H1 (cell line): ENCODE results near the gene TTC29. TPM values are rescaled to one million over a fixed set of nuclear protein-coding genes. Genes with fewer than 3 reads are reported as not detected.

ENCODE experiments used
- CTCF ChIA-PET: fragments of 300-600 bp; sonication (Branson Sonifier 250); formaldehyde crosslinking; loops from one replicate; lab custom pipeline; 2021; ENCODE audit not compliant: partially characterized antibody; lab: Charles Lee
- POLR2A ChIA-PET: fragments of 300-600 bp; sonication (Branson Sonifier 250); formaldehyde crosslinking; loops from one replicate; lab custom pipeline; 2021; ENCODE audit warnings: inconsistent platforms; ENCODE audit not compliant: partially characterized antibody; lab: Charles Lee
- DNase-seq, 2 experiments: peaks; one replicate each; pipeline versions ENCODE4 v3.0.0 to v3.0.0-alpha.2; 2010 to 2022; ENCODE audit warnings: low spot score in 2 of 2, low read depth in 1 of 2, mixed read lengths in 1 of 2
- FAIRE-seq: peaks from 2 replicates; lab custom pipeline; 2011; peaks lifted over from hg19 to GRCh38; lab: Jason Lieb, UNC
- H2AFZ ChIP-seq: 2 replicates; pipeline ENCODE4 v1.8.1; 2012; ENCODE audit warnings: low read length, inconsistent platforms
- H2AK5ac ChIP-seq: 2 replicates; pipeline ENCODE4 v1.6.1; 2013; ENCODE audit warnings: low read depth, low read length
- H2BK120ac ChIP-seq: replicated peaks from 2 replicates; pipeline ENCODE3; 2013; ENCODE audit warnings: low read depth, low read length, inconsistent platforms
- H2BK12ac ChIP-seq: 2 replicates; pipeline ENCODE4 v1.6.1; 2013; ENCODE audit warnings: low read depth, low read length
- H2BK15ac ChIP-seq: 2 replicates; pipeline ENCODE4 v1.6.1; 2013; ENCODE audit warnings: low read length
- H2BK20ac ChIP-seq: 2 replicates; pipeline ENCODE4 v1.6.1; 2013; ENCODE audit warnings: low read length
- H2BK5ac ChIP-seq: 2 replicates; pipeline ENCODE4 v1.6.1; 2013; ENCODE audit warnings: low read depth, low read length
- H3K14ac ChIP-seq: 2 replicates; pipeline ENCODE4 v1.6.1; 2013; ENCODE audit warnings: inconsistent platforms; ENCODE audit not compliant: insufficient read length
- H3K18ac ChIP-seq: 2 replicates; pipeline ENCODE4 v1.6.1; 2013; ENCODE audit warnings: low read length; ENCODE audit errors: extremely low read depth
- H3K23ac ChIP-seq: 2 replicates; pipeline ENCODE4 v1.6.1; 2013; ENCODE audit warnings: inconsistent platforms; ENCODE audit not compliant: insufficient read length
- H3K23me2 ChIP-seq: 2 replicates; pipeline ENCODE4 v1.6.1; 2013; ENCODE audit warnings: low read depth, low read length
- H3K27ac ChIP-seq: 2 replicates; pipeline ENCODE4 v1.6.1; 2011; ENCODE audit warnings: low read depth, low read length, inconsistent platforms
- H3K27me3 ChIP-seq, 4 experiments: replicated peaks in 1 of 4; 1 replicate in 1 of 4; 2 replicates in 3 of 4; pipeline versions ENCODE4 v1.6.1 to v1.8.1; 2011 to 2013; ENCODE audit warnings: low read length in 3 of 4, mild to moderate bottlenecking in 3 of 4, inconsistent platforms in 2 of 4, mixed read lengths in 2 of 4, moderate library complexity in 1 of 4; ENCODE audit not compliant: control insufficient read depth in 3 of 4, insufficient read depth in 3 of 4; ENCODE audit errors: extremely low read depth in 1 of 4
- H3K36me3 ChIP-seq, 4 experiments: 2 replicates each; pipeline versions ENCODE4 v1.6.1 to v1.8.1; 2011 to 2013; ENCODE audit warnings: mild to moderate bottlenecking in 4 of 4, low read length in 3 of 4, moderate library complexity in 2 of 4, control low read depth in 1 of 4, inconsistent platforms in 1 of 4; ENCODE audit not compliant: insufficient read depth in 4 of 4, control insufficient read depth in 2 of 4
- H3K4ac ChIP-seq: replicated peaks from 2 replicates; pipeline ENCODE3; 2013; ENCODE audit warnings: low read length, low read depth, mixed read lengths, inconsistent platforms; ENCODE audit not compliant: insufficient read length
- H3K4me1 ChIP-seq, 4 experiments: replicated peaks in 1 of 4; 1 replicate in 1 of 4; 2 replicates in 3 of 4; pipeline versions ENCODE4 v1.6.1 to v1.8.1; 2011 to 2013; ENCODE audit warnings: low read length in 3 of 4, inconsistent platforms in 2 of 4, mixed read lengths in 1 of 4; ENCODE audit not compliant: insufficient read depth in 4 of 4, control insufficient read depth in 3 of 4
- H3K4me2 ChIP-seq, 2 experiments: 2 replicates each; pipeline versions ENCODE4 v1.6.1 to v1.8.1; 2011 to 2013; ENCODE audit warnings: low read depth in 2 of 2, low read length in 2 of 2, control low read depth in 1 of 2, inconsistent platforms in 1 of 2, mild to moderate bottlenecking in 1 of 2; ENCODE audit not compliant: insufficient read depth in 1 of 2
- H3K4me3 ChIP-seq, 4 experiments: fragments of 200-600, 300-600 bp in 1 of 4; sonication (generic), shearing (Covaris generic), sonication (Bioruptor Twin) in 1 of 4; 2 replicates each; pipeline versions ENCODE4 v1.5.1 to v1.8.1; 2011 to 2016; ENCODE audit warnings: low read length in 4 of 4, low read depth in 3 of 4, control low read depth in 2 of 4, inconsistent platforms in 2 of 4, mild to moderate bottlenecking in 2 of 4, mixed read lengths in 1 of 4, moderate library complexity in 1 of 4; ENCODE audit not compliant: insufficient read depth in 2 of 4; ENCODE audit errors: extremely low read depth in 1 of 4
- H3K56ac ChIP-seq: replicated peaks from 2 replicates; pipeline ENCODE3; 2013; ENCODE audit warnings: low read depth, mild to moderate bottlenecking, mixed read lengths, low read length, inconsistent platforms; ENCODE audit not compliant: insufficient read length
- H3K79me1 ChIP-seq: 2 replicates; pipeline ENCODE4 v1.6.1; 2013; ENCODE audit warnings: low read depth, low read length, control low read depth
- H3K79me2 ChIP-seq, 2 experiments: 2 replicates each; pipeline versions ENCODE4 v1.6.1 to v1.8.1; 2012 to 2013; ENCODE audit warnings: low read length in 2 of 2, mild to moderate bottlenecking in 2 of 2, inconsistent platforms in 1 of 2; ENCODE audit not compliant: insufficient read depth in 2 of 2, control insufficient read depth in 1 of 2
- H3K9ac ChIP-seq, 4 experiments: replicated peaks in 1 of 4; 1 replicate in 1 of 4; 2 replicates in 3 of 4; pipeline versions ENCODE4 v1.6.1 to v1.8.1; 2011 to 2013; ENCODE audit warnings: low read depth in 3 of 4, low read length in 3 of 4, control low read depth in 2 of 4, mild to moderate bottlenecking in 2 of 4, moderate library complexity in 2 of 4, inconsistent platforms in 1 of 4; ENCODE audit errors: extremely low read depth in 1 of 4
- H3K9me3 ChIP-seq, 2 experiments: 2 replicates each; pipeline versions ENCODE4 v1.6.1 to v1.8.1; 2012 to 2013; ENCODE audit warnings: mild to moderate bottlenecking in 2 of 2, moderate library complexity in 2 of 2, control low read depth in 1 of 2, inconsistent platforms in 1 of 2, low read depth in 1 of 2, low read length in 1 of 2, mixed read lengths in 1 of 2; ENCODE audit not compliant: insufficient read depth in 2 of 2
- H4K20me1 ChIP-seq, 2 experiments: replicated peaks in 1 of 2; 2 replicates each; pipeline versions ENCODE3 to v1.8.1; 2011 to 2013; ENCODE audit warnings: inconsistent platforms in 2 of 2, low read length in 2 of 2, mild to moderate bottlenecking in 1 of 2; ENCODE audit not compliant: insufficient read depth in 2 of 2, control insufficient read depth in 1 of 2
- H4K5ac ChIP-seq: 2 replicates; pipeline ENCODE4 v1.6.1; 2013; ENCODE audit warnings: low read length, low read depth, mixed read lengths, inconsistent platforms; ENCODE audit not compliant: insufficient read length
- H4K8ac ChIP-seq: 2 replicates; pipeline ENCODE4 v1.8.0; 2013; ENCODE audit warnings: mild to moderate bottlenecking, moderate library complexity, low read length, inconsistent platforms; ENCODE audit not compliant: insufficient read depth; ENCODE audit errors: extremely low read depth
- H4K91ac ChIP-seq: replicated peaks from 2 replicates; pipeline ENCODE3; 2013; ENCODE audit warnings: low read length, mixed read lengths, inconsistent platforms; ENCODE audit not compliant: insufficient read length
- ATF3 ChIP-seq: IDR thresholded peaks from 2 replicates; pipeline ENCODE4 v1.6.1; 2011; ENCODE audit warnings: low read depth, mild to moderate bottlenecking, low read length; ENCODE audit not compliant: insufficient read depth
- BRCA1 ChIP-seq: IDR thresholded peaks from 2 replicates; pipeline ENCODE4 v1.6.1; 2012; ENCODE audit warnings: low read depth, low read length, improper control_type of control experiment
- MAX ChIP-seq: IDR thresholded peaks from 2 replicates; pipeline ENCODE4 v1.6.1; 2012; ENCODE audit warnings: inconsistent platforms
- NRF1 ChIP-seq: IDR thresholded peaks from 2 replicates; pipeline ENCODE4 v1.6.1; 2011; ENCODE audit warnings: mild to moderate bottlenecking, low read depth, low read length, improper control_type of control experiment
- SAP30 ChIP-seq: fragments of 300-600 bp; sonication (generic); IDR thresholded peaks from 2 replicates; pipeline ENCODE4 v1.7.1; 2012; ENCODE audit warnings: low read length, moderate library complexity, mild to moderate bottlenecking, inconsistent platforms; ENCODE audit not compliant: insufficient read depth, insufficient replicate concordance
- WGBS, 2 experiments: shearing (Covaris generic) in 1 of 2; methylation state at CpG; one replicate each; pipeline versions ENCODE4 v1.1.6 to v1.1.7; 2013 to 2015; ENCODE audit warnings: low lambda C conversion rate in 2 of 2, mixed read lengths in 2 of 2, inconsistent platforms in 1 of 2, low coverage in 1 of 2, missing lambda C conversion rate in 1 of 2; ENCODE audit not compliant: insufficient replicate concordance in 2 of 2, insufficient coverage in 1 of 2, insufficient read length in 1 of 2; ENCODE audit errors: extremely low coverage in 1 of 2, missing lambda C conversion rate in 1 of 2; 5-methylcytosine and 5-hydroxymethylcytosine counted together
- polyA plus RNA-seq, 7 experiments: library from polyadenylated mRNA; depleted of rRNA in 3 of 7; stranded (reverse) in 5 of 7; unstranded in 2 of 7; fragments of >200 nt in 5 of 7; fragments of 200-250 nt in 2 of 7; gene quantifications; 1 replicate in 5 of 7; 2 replicates in 1 of 7; 4 replicates in 1 of 7; pipeline versions ENCODE4 v1.2.1 to v1.2.3, GENCODE V29; 2011 to 2013; ENCODE audit warnings: missing spikeins in 2 of 7, mixed read lengths in 2 of 7
- total RNA-seq: library from RNA; stranded (reverse); fragmentation: NEBNext Ultra II Directional; extraction: Animal tissue kit (Norgen Biotek cat#: 25700); gene quantifications from 2 replicates; pipeline ENCODE4 v1.2.1, GENCODE V29; 2021

TTC29 gene
- total and polyA plus RNA-seq, 2 of the 8 experiments (the other 6 are each of a cell fraction or from before 2014, with no cell fraction given): 0.28 TPM; not detected in 1

GRCh38 chr4:146960634-146961033, 15.0 kb upstream of the TTC29 start:
- no peaks in the 10 kb centered on the region for H3K23me2 ChIP-seq
- no peaks in the 10 kb centered on the region for H3K79me1 ChIP-seq
- no peak overlapping the region for H3K14ac ChIP-seq
- no peaks in the 10 kb centered on the region for H4K20me1 ChIP-seq
- no peak overlapping the region for H3K27ac ChIP-seq
- no peak overlapping the region for H3K9ac ChIP-seq
- no peak overlapping the region for H2BK120ac ChIP-seq
- no peak overlapping the region for H4K5ac ChIP-seq
- no peak overlapping the region for H3K56ac ChIP-seq
- H2BK5ac ChIP-seq: no peak overlapping the region
- no peak overlapping the region for H3K23ac ChIP-seq
- ChIA-PET CTCF (interaction anchor here (0.6 to 0.8 kb wide), 3 partner anchors 13 to 554 kb away, joined by 3 read pairs; no protein-coding TSS in a partner anchor), POLR2A (no interaction called here)
- no peak overlapping the region for H2AK5ac ChIP-seq
- no peak overlapping the region for H4K91ac ChIP-seq
- FAIRE-seq (no peak), DNase-seq (no peak)
- H3K4me1 ChIP-seq: no peaks in the 10 kb centered on the region
- no peaks in the 10 kb centered on the region for H3K27me3 ChIP-seq
- no peak overlapping the region for H3K18ac ChIP-seq
- no peaks in the 10 kb centered on the region for H3K9me3 ChIP-seq
- no peak overlapping the region for H3K4me2 ChIP-seq
- H2AFZ ChIP-seq: no peak overlapping the region
- no peak overlapping the region for H3K4ac ChIP-seq
- H3K79me2 ChIP-seq: no peaks in the 10 kb centered on the region
- no peak overlapping the region for H3K4me3 ChIP-seq
- no peak overlapping the region for H2BK12ac ChIP-seq
- WGBS, 2 experiments: 92% methylated on average over 2 of the region's 2 CpGs; no CpG with 5 or more reads in 1 of the 2 experiments
- no peaks in the 10 kb centered on the region for H3K36me3 ChIP-seq
- H4K8ac ChIP-seq: no peak overlapping the region
- H2BK15ac ChIP-seq: no peak overlapping the region
- H2BK20ac ChIP-seq: no peak overlapping the region
- no peak for TF ChIP-seq MAX
- no peak for TF ChIP-seq NRF1
- TF ChIP-seq BRCA1: no peak
- no peak for TF ChIP-seq ATF3
- TF ChIP-seq SAP30: no peak
